ENCODE results near the gene MYADML2.

MYADML2 gene

GRCh38 chr17:81935709-81936084, 11.3 kb downstream of the MYADML2 start:
- DNase-seq = no peak

- no peak for DNase-seq
Measured at GRCh38 chr17:81934850-81935708, 12.0 kb downstream of the MYADML2 start.

- no peak for DNase-seq
Measured at GRCh38 chr17:81934098-81934757, 12.8 kb downstream of the MYADML2 start.

GRCh38 chr17:81933178-81933699, 13.8 kb downstream of the MYADML2 start:
- no peak for DNase-seq

- no peak for DNase-seq
Measured at GRCh38 chr17:81932333-81932983, 14.6 kb downstream of the MYADML2 start.

GRCh38 chr17:81931557-81932332, 15.3 kb downstream of the MYADML2 start:
- DNase-seq = no peak

GRCh38 chr17:81931189-81931556, 15.9 kb downstream of the MYADML2 start:
- DNase-seq = no peak

- DNase-seq = no peak
Measured at GRCh38 chr17:81930142-81931125, 16.6 kb downstream of the MYADML2 start.

- DNase-seq = no peak
Measured at GRCh38 chr17:81929253-81930141, 17.5 kb downstream of the MYADML2 start.

- DNase-seq = no peak
Measured at GRCh38 chr17:81928544-81929252, 18.3 kb downstream of the MYADML2 start.

- peak; percentile 74 for DNase-seq
Measured at GRCh38 chr17:81927653-81928543, 19.1 kb downstream of the MYADML2 start, which contains the start of gene MAFG. Gene MAFG (minus strand): TSS chr17:81927735. CDS start chr17:81923185, 4,550 bp downstream.

- DNase-seq = no peak
Measured at GRCh38 chr17:81927152-81927652, 19.8 kb downstream of the MYADML2 start.

- DNase-seq = no peak
Measured at GRCh38 chr17:81926451-81927151, 20.4 kb downstream of the MYADML2 start.

- DNase-seq = no peak
Measured at GRCh38 chr17:81925860-81926450, 21.1 kb downstream of the MYADML2 start.

GRCh38 chr17:81924557-81925532, 22.2 kb downstream of the MYADML2 start:
- DNase-seq = no peak

Measured in DMS79 treated with DMSO at 0.1 percent for 48 hours (cell line).